ENCODE data around the gene ARVCF. TPM values are rescaled to one million over a fixed set of nuclear protein-coding genes. Genes with fewer than 3 reads are reported as not detected.

Gene ARVCF
- total and polyA plus RNA-seq, 9 of the 15 experiments (the other 6 are each of a cell fraction or from before 2014, with no cell fraction given): 0.03 to 97.4 (median 15.6) TPM

DNA sequence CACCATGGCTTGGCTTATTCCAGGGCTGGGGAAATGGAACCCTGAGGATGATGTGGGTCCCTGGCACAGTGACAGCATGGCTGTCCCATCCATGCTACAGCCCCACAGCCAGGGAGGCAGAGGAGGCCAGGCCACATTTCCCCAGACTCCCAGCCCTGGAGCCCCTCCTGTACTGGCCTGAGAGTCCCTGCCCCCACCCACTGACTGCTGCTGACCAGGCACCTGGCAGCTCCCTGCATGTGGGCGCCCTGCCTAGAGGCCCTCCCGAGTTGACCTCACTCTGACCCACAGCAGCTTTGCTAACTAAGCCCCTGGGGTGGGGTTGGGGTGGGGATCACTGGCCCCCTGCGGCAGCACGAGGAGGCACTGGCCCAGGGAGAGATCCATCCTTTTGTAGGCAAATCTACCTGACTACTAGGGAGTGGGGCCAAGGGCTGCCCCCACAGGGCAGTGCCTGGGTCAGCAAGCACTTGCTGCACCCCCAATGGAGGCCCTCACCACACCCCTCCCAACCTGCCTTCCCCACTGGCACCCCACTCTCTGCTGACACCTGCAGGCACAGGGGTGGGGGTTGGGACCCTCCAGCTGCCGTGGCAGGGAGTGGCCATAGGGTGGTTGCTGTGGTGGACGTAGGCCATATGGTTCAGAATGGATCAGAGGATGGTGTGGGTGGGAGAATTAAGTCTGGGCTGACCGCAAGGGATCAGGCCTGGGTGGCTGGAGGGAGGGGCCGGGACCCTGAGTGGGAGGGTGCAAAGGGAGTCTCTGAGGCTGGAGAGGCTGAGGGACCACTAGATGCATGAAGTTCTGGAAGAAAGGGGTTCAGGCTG, 17.4 kb downstream of the ARVCF start (continued):
- peak; percentile 57 for TF ChIP-seq HMGN3 (IDR thresholded peaks at IDR 0.05; ENCODE audit: borderline replicate concordance, extremely low read depth, insufficient read length, low read depth, low read length)
- no peak for TF ChIP-seq ZNF695 (CRISPR knock-in tag; IDR thresholded peaks at IDR 0.05)
- TF ChIP-seq EP300 (IDR thresholded peaks at IDR 0.05; ENCODE audit: low read length): no peak
- TF ChIP-seq KLF1 (tag; IDR thresholded peaks at IDR 0.05): no peak
- TF ChIP-seq PRMT5 (CRISPR knock-in tag; IDR thresholded peaks at IDR 0.05): 0 out of 2 replicates have a peak, but pooled peaks have one; percentile 13
- no peak for TF ChIP-seq ZNF253 (CRISPR knock-in tag; conservative IDR thresholded peaks at IDR 0.05)
- TF ChIP-seq EP400 (IDR thresholded peaks at IDR 0.05): no peak
- TF ChIP-seq POLR2B (IDR thresholded peaks at IDR 0.05; ENCODE audit: low read depth, partially characterized antibody): no peak
- no peak for TF ChIP-seq STAG1 (CRISPR knock-in tag; IDR thresholded peaks at IDR 0.05; ENCODE audit: borderline replicate concordance)
- TF ChIP-seq, protein P1, sequence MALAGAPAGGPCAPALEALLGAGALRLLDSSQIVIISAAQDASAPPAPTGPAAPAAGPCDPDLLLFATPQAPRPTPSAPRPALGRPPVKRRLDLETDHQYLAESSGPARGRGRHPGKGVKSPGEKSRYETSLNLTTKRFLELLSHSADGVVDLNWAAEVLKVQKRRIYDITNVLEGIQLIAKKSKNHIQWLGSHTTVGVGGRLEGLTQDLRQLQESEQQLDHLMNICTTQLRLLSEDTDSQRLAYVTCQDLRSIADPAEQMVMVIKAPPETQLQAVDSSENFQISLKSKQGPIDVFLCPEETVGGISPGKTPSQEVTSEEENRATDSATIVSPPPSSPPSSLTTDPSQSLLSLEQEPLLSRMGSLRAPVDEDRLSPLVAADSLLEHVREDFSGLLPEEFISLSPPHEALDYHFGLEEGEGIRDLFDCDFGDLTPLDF (CRISPR knock-in tag; IDR thresholded peaks at IDR 0.05): no peak
- TF ChIP-seq, protein P2, sequence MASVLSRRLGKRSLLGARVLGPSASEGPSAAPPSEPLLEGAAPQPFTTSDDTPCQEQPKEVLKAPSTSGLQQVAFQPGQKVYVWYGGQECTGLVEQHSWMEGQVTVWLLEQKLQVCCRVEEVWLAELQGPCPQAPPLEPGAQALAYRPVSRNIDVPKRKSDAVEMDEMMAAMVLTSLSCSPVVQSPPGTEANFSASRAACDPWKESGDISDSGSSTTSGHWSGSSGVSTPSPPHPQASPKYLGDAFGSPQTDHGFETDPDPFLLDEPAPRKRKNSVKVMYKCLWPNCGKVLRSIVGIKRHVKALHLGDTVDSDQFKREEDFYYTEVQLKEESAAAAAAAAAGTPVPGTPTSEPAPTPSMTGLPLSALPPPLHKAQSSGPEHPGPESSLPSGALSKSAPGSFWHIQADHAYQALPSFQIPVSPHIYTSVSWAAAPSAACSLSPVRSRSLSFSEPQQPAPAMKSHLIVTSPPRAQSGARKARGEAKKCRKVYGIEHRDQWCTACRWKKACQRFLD (CRISPR knock-in tag; IDR thresholded peaks at IDR 0.05): no peak
- no peak for TF ChIP-seq ETV5 (CRISPR knock-in tag; IDR thresholded peaks at IDR 0.05; ENCODE audit: low read depth)
- no peak for TF ChIP-seq ILF3 (IDR thresholded peaks at IDR 0.05; ENCODE audit: borderline replicate concordance)
- no peak for TF ChIP-seq FOXM1 (IDR thresholded peaks at IDR 0.05; ENCODE audit: low read depth)
- no peak for TF ChIP-seq FOXM1 (CRISPR knock-in tag; IDR thresholded peaks at IDR 0.05; ENCODE audit: low read depth)
- TF ChIP-seq EHMT2 (IDR thresholded peaks at IDR 0.05): no peak
- no peak for TF ChIP-seq E2F3 (CRISPR knock-in tag; IDR thresholded peaks at IDR 0.05)
- no peak for TF ChIP-seq ZC3H8 (IDR thresholded peaks at IDR 0.05)
- no peak for TF ChIP-seq ZNF41 (CRISPR knock-in tag; conservative IDR thresholded peaks at IDR 0.05)
- no peak for TF ChIP-seq POLR3A (IDR thresholded peaks at IDR 0.05; ENCODE audit: borderline replicate concordance, extremely low read depth, insufficient read depth, insufficient read length)
- TF ChIP-seq, protein P3, sequence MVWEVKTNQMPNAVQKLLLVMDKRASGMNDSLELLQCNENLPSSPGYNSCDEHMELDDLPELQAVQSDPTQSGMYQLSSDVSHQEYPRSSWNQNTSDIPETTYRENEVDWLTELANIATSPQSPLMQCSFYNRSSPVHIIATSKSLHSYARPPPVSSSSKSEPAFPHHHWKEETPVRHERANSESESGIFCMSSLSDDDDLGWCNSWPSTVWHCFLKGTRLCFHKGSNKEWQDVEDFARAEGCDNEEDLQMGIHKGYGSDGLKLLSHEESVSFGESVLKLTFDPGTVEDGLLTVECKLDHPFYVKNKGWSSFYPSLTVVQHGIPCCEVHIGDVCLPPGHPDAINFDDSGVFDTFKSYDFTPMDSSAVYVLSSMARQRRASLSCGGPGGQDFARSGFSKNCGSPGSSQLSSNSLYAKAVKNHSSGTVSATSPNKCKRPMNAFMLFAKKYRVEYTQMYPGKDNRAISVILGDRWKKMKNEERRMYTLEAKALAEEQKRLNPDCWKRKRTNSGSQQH (CRISPR knock-in tag; IDR thresholded peaks at IDR 0.05): no peak
- TF ChIP-seq CXXC5 (CRISPR knock-in tag; IDR thresholded peaks at IDR 0.05): no peak
- TF ChIP-seq, protein P4, sequence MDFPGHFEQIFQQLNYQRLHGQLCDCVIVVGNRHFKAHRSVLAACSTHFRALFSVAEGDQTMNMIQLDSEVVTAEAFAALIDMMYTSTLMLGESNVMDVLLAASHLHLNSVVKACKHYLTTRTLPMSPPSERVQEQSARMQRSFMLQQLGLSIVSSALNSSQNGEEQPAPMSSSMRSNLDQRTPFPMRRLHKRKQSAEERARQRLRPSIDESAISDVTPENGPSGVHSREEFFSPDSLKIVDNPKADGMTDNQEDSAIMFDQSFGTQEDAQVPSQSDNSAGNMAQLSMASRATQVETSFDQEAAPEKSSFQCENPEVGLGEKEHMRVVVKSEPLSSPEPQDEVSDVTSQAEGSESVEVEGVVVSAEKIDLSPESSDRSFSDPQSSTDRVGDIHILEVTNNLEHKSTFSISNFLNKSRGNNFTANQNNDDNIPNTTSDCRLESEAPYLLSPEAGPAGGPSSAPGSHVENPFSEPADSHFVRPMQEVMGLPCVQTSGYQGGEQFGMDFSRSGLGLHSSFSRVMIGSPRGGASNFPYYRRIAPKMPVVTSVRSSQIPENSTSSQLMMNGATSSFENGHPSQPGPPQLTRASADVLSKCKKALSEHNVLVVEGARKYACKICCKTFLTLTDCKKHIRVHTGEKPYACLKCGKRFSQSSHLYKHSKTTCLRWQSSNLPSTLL (IDR thresholded peaks at IDR 0.05): no peak
- TF ChIP-seq PHB2 (IDR thresholded peaks at IDR 0.05; ENCODE audit: low read depth): no peak

Data from K562 (cell line).